ENCODE measurements around the gene ALCAM.

GRCh38 chr3:105424412-105425152 lies 57.9 kb downstream of the ALCAM start:
- TF ChIP-seq CTCF (IDR thresholded peaks at IDR 0.05) (no peak), SIN3A (IDR thresholded peaks at IDR 0.05; ENCODE audit: borderline replicate concordance, insufficient read depth, low read depth, low read length) (no peak), TCF7L2 (IDR thresholded peaks at IDR 0.05; ENCODE audit: low read depth, low read length) (no peak)
- TF ChIP-seq, protein P1, sequence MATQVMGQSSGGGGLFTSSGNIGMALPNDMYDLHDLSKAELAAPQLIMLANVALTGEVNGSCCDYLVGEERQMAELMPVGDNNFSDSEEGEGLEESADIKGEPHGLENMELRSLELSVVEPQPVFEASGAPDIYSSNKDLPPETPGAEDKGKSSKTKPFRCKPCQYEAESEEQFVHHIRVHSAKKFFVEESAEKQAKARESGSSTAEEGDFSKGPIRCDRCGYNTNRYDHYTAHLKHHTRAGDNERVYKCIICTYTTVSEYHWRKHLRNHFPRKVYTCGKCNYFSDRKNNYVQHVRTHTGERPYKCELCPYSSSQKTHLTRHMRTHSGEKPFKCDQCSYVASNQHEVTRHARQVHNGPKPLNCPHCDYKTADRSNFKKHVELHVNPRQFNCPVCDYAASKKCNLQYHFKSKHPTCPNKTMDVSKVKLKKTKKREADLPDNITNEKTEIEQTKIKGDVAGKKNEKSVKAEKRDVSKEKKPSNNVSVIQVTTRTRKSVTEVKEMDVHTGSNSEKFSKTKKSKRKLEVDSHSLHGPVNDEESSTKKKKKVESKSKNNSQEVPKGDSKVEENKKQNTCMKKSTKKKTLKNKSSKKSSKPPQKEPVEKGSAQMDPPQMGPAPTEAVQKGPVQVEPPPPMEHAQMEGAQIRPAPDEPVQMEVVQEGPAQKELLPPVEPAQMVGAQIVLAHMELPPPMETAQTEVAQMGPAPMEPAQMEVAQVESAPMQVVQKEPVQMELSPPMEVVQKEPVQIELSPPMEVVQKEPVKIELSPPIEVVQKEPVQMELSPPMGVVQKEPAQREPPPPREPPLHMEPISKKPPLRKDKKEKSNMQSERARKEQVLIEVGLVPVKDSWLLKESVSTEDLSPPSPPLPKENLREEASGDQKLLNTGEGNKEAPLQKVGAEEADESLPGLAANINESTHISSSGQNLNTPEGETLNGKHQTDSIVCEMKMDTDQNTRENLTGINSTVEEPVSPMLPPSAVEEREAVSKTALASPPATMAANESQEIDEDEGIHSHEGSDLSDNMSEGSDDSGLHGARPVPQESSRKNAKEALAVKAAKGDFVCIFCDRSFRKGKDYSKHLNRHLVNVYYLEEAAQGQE (IDR thresholded peaks at IDR 0.05; ENCODE audit: insufficient read depth in 1 of 2, low read depth in 2 of 2, low read length in 1 of 2), result no peak

Data from Panc1 (cell line).